ENCODE data around the gene NKD2. TPM values are rescaled to one million over a fixed set of nuclear protein-coding genes. Genes with fewer than 3 reads are reported as not detected.

Gene NKD2
- total and polyA plus RNA-seq, 2 of the 4 experiments (the other 2 are of a cell fraction), result not detected

GRCh38 chr5:1063661-1064382 is 55.2 kb downstream of the NKD2 start:
- Histone ChIP-seq H3K79me1 (ENCODE audit: low read depth in 1 of 2, low read length in 2 of 2) (no peaks in the 10 kb centered on the region), H3K27me3 (ENCODE audit: control insufficient read depth, insufficient read depth, low read length) (no peaks in the 10 kb centered on the region), H3K23ac (ENCODE audit: low read depth, low read length) (no peak overlapping the region), H3K4ac (ENCODE audit: low read depth, low read length) (no peak overlapping the region), H2AFZ (replicated peaks; ENCODE audit: low read length, poor library complexity) (no peak overlapping the region), H2BK15ac (ENCODE audit: low read depth, low read length) (no peak overlapping the region), H3K4me1 (ENCODE audit: control insufficient read depth, insufficient read depth, low read length) (no peaks in the 10 kb centered on the region), H3K56ac (ENCODE audit: extremely low read depth, insufficient read depth, low read length) (no peak overlapping the region), H2BK20ac (ENCODE audit: low read depth, low read length) (no peak overlapping the region), H3K9me1 (ENCODE audit: insufficient read depth, low read length) (no peaks in the 10 kb centered on the region), H3K27ac (ENCODE audit: insufficient read depth, low read length) (no peak overlapping the region), H4K5ac (ENCODE audit: low read depth, low read length) (no peak overlapping the region), H3K9ac (ENCODE audit: low read depth, low read length) (no peak overlapping the region), H3K14ac (replicated peaks; ENCODE audit: low read depth, low read length) (no peak overlapping the region), H3K18ac (ENCODE audit: low read depth, low read length) (no peak overlapping the region), H4K20me1 (ENCODE audit: insufficient read depth, low read length) (no peaks in the 10 kb centered on the region), H3K9me3 (ENCODE audit: control insufficient read depth, insufficient read depth, low read length) (no peaks in the 10 kb centered on the region), H2AK5ac (ENCODE audit: low read depth, low read length) (no peak overlapping the region), H3K36me3 (ENCODE audit: control insufficient read depth, insufficient read depth, low read length) (peaks cover 20% of the 10 kb centered on the region), H2BK120ac (ENCODE audit: low read depth, low read length) (no peak overlapping the region), H2AK9ac (replicated peaks; ENCODE audit: low read depth, low read length, poor library complexity) (no peak overlapping the region), H3K4me3 (ENCODE audit: insufficient read depth, low read depth, low read length) (no peak overlapping the region), H3K4me2 (ENCODE audit: low read depth, low read length) (no peak overlapping the region), H4K8ac (ENCODE audit: low read depth in 2 of 2, low read length in 2 of 2) (no peak overlapping the region), H2BK5ac (ENCODE audit: low read depth, low read length, poor library complexity, severe bottlenecking) (no peak overlapping the region), H4K91ac (ENCODE audit: insufficient read depth, low read depth, low read length) (no peak overlapping the region)
- no peak for ATAC-seq (ENCODE audit: low read depth)
- TF ChIP-seq CHD1 (IDR thresholded peaks at IDR 0.05; ENCODE audit: low read depth, low read length), result no peak
- TF ChIP-seq POLR2A (IDR thresholded peaks at IDR 0.05; ENCODE audit: low read depth, low read length), result no peak
- no peak for TF ChIP-seq RAD21 (IDR thresholded peaks at IDR 0.05; ENCODE audit: low read length)
- TF ChIP-seq MXI1 (IDR thresholded peaks at IDR 0.05; ENCODE audit: borderline replicate concordance, low read depth, low read length), result no peak
- no peak for TF ChIP-seq NFE2L2 (IDR thresholded peaks at IDR 0.05; ENCODE audit: low read depth, low read length)
- no peak for TF ChIP-seq RFX5 (IDR thresholded peaks at IDR 0.05; ENCODE audit: low read depth, low read length)
- no peak for TF ChIP-seq BHLHE40 (IDR thresholded peaks at IDR 0.05; ENCODE audit: low read depth, low read length)
- no peak for TF ChIP-seq MAZ (IDR thresholded peaks at IDR 0.05; ENCODE audit: borderline replicate concordance, low read depth, low read length)
- TF ChIP-seq MAFK (IDR thresholded peaks at IDR 0.05; ENCODE audit: low read depth, low read length), result no peak
- no peak for TF ChIP-seq CTCF (conservative IDR thresholded peaks at IDR 0.05; ENCODE audit: low read depth, low read length)
- no peak for TF ChIP-seq RCOR1 (IDR thresholded peaks at IDR 0.05; ENCODE audit: insufficient replicate concordance, low read length)
- TF ChIP-seq FOS (IDR thresholded peaks at IDR 0.05; ENCODE audit: low read depth, low read length), result no peak
- CTCF ChIA-PET, result no interaction called here
- 96% methylated on average over 25 of the region's 56 CpGs; no CpG with 5 or more reads in 1 of the 2 experiments for WGBS, 2 experiments (ENCODE audit: extremely low coverage in 2 of 2, insufficient read length in 1 of 2)
- POLR2A ChIA-PET (ENCODE audit: unreplicated experiment), result no interaction called here
- dilution Hi-C loops (cut with HindIII; ENCODE audit: low sequenced_read_pairs, unreplicated experiment) (no loop called here), intact Hi-C loops (cut with micrococcal nuclease) (no loop called here), in situ Hi-C loops (cut with MboI; ENCODE audit: low sequenced_read_pairs) (no loop called here)
- no peak for DNase-seq
- BruUV-seq (replicated peaks), result no TSS peak

All from IMR-90 (cell line).